Natural killer cell (primary cell): Measurements from ENCODE around the gene MEX3C. TPM values are rescaled to one million over a fixed set of nuclear protein-coding genes. Genes with fewer than 3 reads are reported as not detected.

Experiments used
- ATAC-seq, 3 donors: fragments of 150-1000 bp in 2 of 3; fragments of 200-7000 bp in 1 of 3; cut with Tn5 transposase; 1 replicate in 1 of 3; 2 replicates in 2 of 3; pipeline ENCODE4 v1.10.0; 2021; ENCODE audit warnings: mild to moderate bottlenecking in 2 of 3, moderate library complexity in 2 of 3
- DNase-seq, 2 donors: peaks; one replicate each; pipeline versions ENCODE4 v3.0.0 to v3.0.0-alpha.2; 2013 to 2021; ENCODE audit warnings: mixed read lengths in 1 of 2
- H3K27ac ChIP-seq: one replicate; pipeline ENCODE4 v1.5.1; 2013; ENCODE audit warnings: mild to moderate bottlenecking, low read length
- H3K27me3 ChIP-seq: one replicate; pipeline ENCODE4 v1.6.1; 2013; ENCODE audit warnings: low read length; ENCODE audit not compliant: control insufficient read depth, insufficient read depth
- H3K36me3 ChIP-seq: one replicate; pipeline ENCODE4 v1.6.1; 2013; ENCODE audit warnings: low read length; ENCODE audit not compliant: control insufficient read depth, insufficient read depth
- H3K4me1 ChIP-seq: one replicate; pipeline ENCODE4 v1.6.1; 2013; ENCODE audit warnings: low read length; ENCODE audit not compliant: control insufficient read depth, insufficient read depth
- H3K4me3 ChIP-seq: one replicate; pipeline ENCODE4 v1.5.1; 2013; ENCODE audit warnings: low read length
- H3K9me3 ChIP-seq: one replicate; pipeline ENCODE4 v1.6.1; 2013; ENCODE audit warnings: low read length; ENCODE audit not compliant: control insufficient read depth, insufficient read depth
- H3K27ac Mint-ChIP-seq, 2 donors: one replicate each; pipeline ENCODE4 v1.8.0; 2022; ENCODE audit warnings: mild to moderate bottlenecking in 2 of 2, mixed read lengths in 2 of 2, moderate library complexity in 1 of 2
- H3K27me3 Mint-ChIP-seq, 2 donors: one replicate each; pipeline ENCODE4 v1.8.0; 2022; ENCODE audit warnings: low read depth in 2 of 2, mixed read lengths in 2 of 2
- H3K36me3 Mint-ChIP-seq: one replicate; pipeline ENCODE4 v1.8.0; 2022; ENCODE audit warnings: mixed read lengths
- H3K4me1 Mint-ChIP-seq, 2 donors: one replicate each; pipeline ENCODE4 v1.8.0; 2022; ENCODE audit warnings: mixed read lengths in 2 of 2
- H3K4me3 Mint-ChIP-seq: one replicate; pipeline ENCODE4 v1.8.0; 2022; ENCODE audit warnings: mild to moderate bottlenecking, moderate library complexity, mixed read lengths
- H3K9me3 Mint-ChIP-seq, 2 donors: one replicate each; pipeline ENCODE4 v1.8.0; 2022; ENCODE audit warnings: mixed read lengths in 2 of 2
- CTCF ChIP-seq: fragments of 200-600 bp; IDR thresholded peaks from one replicate; pipeline ENCODE4 v1.8.0; 2022; ENCODE audit warnings: antibody characterized with exemption
- WGBS: methylation state at CpG from one replicate; pipeline ENCODE4 v1.1.7; 2013; ENCODE audit warnings: missing lambda C conversion rate; ENCODE audit not compliant: insufficient coverage; 5-methylcytosine and 5-hydroxymethylcytosine counted together
- intact Hi-C: fragments of 100-400 bp; cut with micrococcal nuclease; formaldehyde crosslinking; loops from one replicate; pipeline ENCODE4 v1.14.2; 2022
- total RNA-seq, 4 donors: library from RNA; stranded (reverse); fragments of 120-200 nt in 1 of 4; gene quantifications; one replicate each; pipeline versions ENCODE4 v1.2.3 to v1.2.4, GENCODE V29; 2013 to 2022

Gene MEX3C
- total RNA-seq, 3 donors from 2014 or later (not counting 1 experiment from before 2014, with no cell fraction given) = 189 to 205 (median 202) TPM

DNA sequence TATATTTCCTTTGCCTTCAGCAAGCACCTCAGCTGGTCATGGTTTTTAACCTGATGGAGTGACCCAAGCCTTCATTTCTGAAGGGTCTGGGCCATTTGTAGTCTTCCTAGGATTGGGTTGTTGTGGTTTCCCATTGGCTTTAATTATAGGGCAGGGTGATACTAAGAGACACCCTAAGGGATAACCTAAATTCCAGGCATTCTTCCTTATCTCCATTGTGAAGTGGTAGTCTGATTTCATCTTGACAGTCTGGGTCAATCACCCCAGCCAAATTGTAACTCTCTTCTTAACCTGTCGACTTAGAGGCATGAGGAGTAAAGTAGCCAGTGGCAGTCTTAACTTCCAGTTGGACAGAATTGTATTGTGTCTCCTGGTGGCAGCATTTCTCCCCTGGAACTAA lies 30.2 kb upstream of the MEX3C start:
- TF ChIP-seq CTCF = no peak
- Mint-ChIP-seq H3K36me3 (no peaks in the 10 kb centered on the region), H3K27me3 (no peaks in the 10 kb centered on the region), H3K4me3 (no peak overlapping the region), H3K4me1 (no peaks in the 10 kb centered on the region), H3K27ac (no peak overlapping the region), H3K9me3 (no peaks in the 10 kb centered on the region)
- Histone ChIP-seq H3K36me3 (no peaks in the 10 kb centered on the region), H3K9me3 (no peaks in the 10 kb centered on the region), H3K27ac (no peak overlapping the region), H3K4me1 (no peaks in the 10 kb centered on the region), H3K27me3 (no peaks in the 10 kb centered on the region), H3K4me3 (no peak overlapping the region)
- no peak for ATAC-seq
- DNase-seq = no peak
- WGBS = no CpG with 5 or more reads among the region's 1 CpG
- intact Hi-C loops = no loop called here

- Histone ChIP-seq H3K27me3 (no peaks in the 10 kb centered on the region), H3K9me3 (no peaks in the 10 kb centered on the region), H3K27ac (no peak overlapping the region), H3K4me3 (no peak overlapping the region), H3K36me3 (no peaks in the 10 kb centered on the region), H3K4me1 (no peaks in the 10 kb centered on the region)
- intact Hi-C loops = no loop called here
- WGBS = 95% methylated on average over 4 of the region's 4 CpGs
- Mint-ChIP-seq H3K9me3 (no peaks in the 10 kb centered on the region), H3K36me3 (no peaks in the 10 kb centered on the region), H3K27me3 (no peaks in the 10 kb centered on the region), H3K4me1 (no peaks in the 10 kb centered on the region), H3K27ac (no peak overlapping the region), H3K4me3 (no peak overlapping the region)
- DNase-seq = no peak
- no peak for ATAC-seq
- no peak for TF ChIP-seq CTCF
Measured at GRCh38 chr18:51226587-51227350, 29.3 kb upstream of the MEX3C start.

DNA sequence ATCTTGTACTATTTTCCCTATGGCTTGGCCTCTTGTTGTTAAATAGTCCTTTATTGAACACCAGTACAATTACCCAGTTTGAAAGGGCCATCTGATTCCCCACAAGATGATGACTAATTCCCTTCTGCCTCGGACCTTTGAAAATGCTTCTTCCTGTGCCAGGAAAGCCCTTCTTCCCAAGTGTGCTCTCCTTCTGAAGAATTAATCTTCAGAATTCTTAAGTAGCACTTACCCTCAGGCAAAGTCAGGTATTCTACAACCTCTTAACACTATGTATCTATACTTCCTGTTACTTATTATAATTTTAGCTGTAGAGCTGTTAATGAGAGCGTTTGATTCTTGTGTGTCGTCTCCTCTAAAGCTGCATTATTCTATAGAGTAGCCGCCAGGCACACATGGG lies 28.6 kb upstream of the MEX3C start:
- Histone ChIP-seq H3K27ac (no peak overlapping the region), H3K27me3 (no peaks in the 10 kb centered on the region), H3K4me3 (no peak overlapping the region), H3K36me3 (no peaks in the 10 kb centered on the region), H3K4me1 (no peaks in the 10 kb centered on the region), H3K9me3 (no peaks in the 10 kb centered on the region)
- Mint-ChIP-seq H3K27me3 (no peaks in the 10 kb centered on the region), H3K9me3 (no peaks in the 10 kb centered on the region), H3K4me3 (no peak overlapping the region), H3K27ac (no peak overlapping the region), H3K36me3 (no peaks in the 10 kb centered on the region), H3K4me1 (no peaks in the 10 kb centered on the region)
- no peak for TF ChIP-seq CTCF
- WGBS = 94% methylated on average over 4 of the region's 4 CpGs
- intact Hi-C loops = no loop called here
- no peak for ATAC-seq
- DNase-seq = no peak

DNA sequence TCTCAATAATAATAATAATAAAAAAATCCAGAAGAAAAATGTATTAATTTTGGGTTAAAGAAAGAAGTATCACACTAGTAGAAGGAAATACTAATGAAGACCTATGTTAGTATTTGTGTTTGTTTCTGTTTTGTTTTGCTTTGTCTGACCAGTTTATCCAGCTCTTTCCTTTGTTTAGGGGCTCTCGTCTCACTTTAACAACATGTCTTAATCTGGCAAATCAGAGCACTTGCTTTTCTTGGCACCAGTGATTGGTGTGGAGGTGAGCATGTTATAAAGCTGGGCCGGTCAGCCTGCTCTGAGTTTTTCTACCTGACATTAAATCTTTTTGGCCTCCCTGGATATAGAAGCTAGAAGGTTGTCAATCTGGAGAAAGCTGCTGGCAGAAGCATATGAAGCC lies 15.1 kb upstream of the MEX3C start:
- no peak overlapping the region for H3K4me3 Mint-ChIP-seq
- Histone ChIP-seq H3K9me3 (no peaks in the 10 kb centered on the region), H3K36me3 (no peaks in the 10 kb centered on the region), H3K4me1 (peaks cover 20% of the 10 kb centered on the region), H3K27me3 (no peaks in the 10 kb centered on the region), H3K27ac (peak overlapping the region; percentile 37), H3K4me3 (no peak overlapping the region)
- no peaks in the 10 kb centered on the region for H3K27me3 Mint-ChIP-seq
- DNase-seq = no peak
- intact Hi-C loops = loop anchor here (5.0 kb wide), 1 partner anchor 335 kb away; the partner anchor contains the start of gene ME2
- no peak for ATAC-seq
- H3K36me3 Mint-ChIP-seq = no peaks in the 10 kb centered on the region
- peak overlapping the region; percentile 81 to 85 for H3K27ac Mint-ChIP-seq
- no peaks in the 10 kb centered on the region for H3K9me3 Mint-ChIP-seq
- no peak for TF ChIP-seq CTCF
- 93% methylated on average over 2 of the region's 2 CpGs for WGBS
- H3K4me1 Mint-ChIP-seq = peaks cover 41 to 42% of the 10 kb centered on the region in 2 donors
